GM21447 (cell line): ENCODE measurements around the gene NOL4L.

Source experiments
- ATAC-seq: cut with Tn5 transposase; IDR thresholded peaks from one replicate; pipeline ENCODE4 v1.9.1; 2021; ENCODE audit not compliant: unreplicated experiment

NOL4L gene, protein sequence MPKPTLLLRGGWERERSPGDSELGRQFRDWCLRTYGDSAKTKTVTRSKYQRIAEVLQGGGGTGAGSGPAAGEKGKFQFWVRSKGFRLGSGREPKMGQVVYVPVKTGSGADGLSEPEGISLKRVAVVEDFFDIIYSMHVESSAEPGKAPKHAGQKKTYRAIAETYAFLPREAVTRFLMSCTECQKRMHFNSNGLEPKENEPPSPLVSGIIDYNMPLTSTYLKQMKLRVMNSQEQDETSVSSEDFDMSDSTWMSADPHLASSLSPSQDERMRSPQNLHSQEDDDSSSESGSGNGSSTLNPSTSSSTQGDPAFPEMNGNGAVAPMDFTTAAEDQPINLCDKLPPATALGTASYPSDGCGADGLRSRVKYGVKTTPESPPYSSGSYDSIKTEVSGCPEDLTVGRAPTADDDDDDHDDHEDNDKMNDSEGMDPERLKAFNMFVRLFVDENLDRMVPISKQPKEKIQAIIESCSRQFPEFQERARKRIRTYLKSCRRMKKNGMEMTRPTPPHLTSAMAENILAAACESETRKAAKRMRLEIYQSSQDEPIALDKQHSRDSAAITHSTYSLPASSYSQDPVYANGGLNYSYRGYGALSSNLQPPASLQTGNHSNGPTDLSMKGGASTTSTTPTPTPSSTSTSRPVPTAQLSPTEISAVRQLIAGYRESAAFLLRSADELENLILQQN

DNA sequence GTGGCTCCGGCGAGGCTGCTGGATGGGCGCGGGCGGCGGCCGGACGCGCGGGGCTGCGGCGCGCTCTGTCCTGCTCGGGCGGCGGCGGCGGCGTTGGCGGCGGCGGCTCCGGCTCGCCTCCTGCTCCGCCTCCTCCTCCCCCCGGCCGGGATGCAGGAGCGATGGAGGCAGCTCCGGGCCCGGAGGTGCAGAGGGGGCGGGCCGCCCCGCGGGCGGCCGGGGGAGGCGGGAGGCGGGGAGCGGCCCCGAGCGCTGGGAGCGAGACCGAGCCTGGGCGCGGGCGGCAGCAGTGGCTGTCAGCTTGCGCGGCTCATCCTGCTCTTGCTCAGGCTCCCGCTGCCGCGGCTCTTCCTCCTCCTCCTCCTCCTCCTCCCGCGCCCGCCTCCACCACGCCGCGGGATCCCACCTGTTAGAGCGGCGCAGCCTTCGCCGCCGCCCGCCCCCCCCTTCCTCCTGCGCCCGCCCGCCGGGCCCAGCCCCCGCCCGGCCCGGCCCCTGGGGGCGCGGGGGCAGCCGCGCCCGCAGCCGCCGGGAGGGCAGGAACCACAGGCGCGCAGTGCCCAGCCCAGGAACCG, at the start of gene NOL4L:
Gene NOL4L (minus strand): TSS at position 323 of the 575 bp plus-strand sequence. CDS start 443 bp downstream, outside the sequence.
- no peak for ATAC-seq

DNA sequence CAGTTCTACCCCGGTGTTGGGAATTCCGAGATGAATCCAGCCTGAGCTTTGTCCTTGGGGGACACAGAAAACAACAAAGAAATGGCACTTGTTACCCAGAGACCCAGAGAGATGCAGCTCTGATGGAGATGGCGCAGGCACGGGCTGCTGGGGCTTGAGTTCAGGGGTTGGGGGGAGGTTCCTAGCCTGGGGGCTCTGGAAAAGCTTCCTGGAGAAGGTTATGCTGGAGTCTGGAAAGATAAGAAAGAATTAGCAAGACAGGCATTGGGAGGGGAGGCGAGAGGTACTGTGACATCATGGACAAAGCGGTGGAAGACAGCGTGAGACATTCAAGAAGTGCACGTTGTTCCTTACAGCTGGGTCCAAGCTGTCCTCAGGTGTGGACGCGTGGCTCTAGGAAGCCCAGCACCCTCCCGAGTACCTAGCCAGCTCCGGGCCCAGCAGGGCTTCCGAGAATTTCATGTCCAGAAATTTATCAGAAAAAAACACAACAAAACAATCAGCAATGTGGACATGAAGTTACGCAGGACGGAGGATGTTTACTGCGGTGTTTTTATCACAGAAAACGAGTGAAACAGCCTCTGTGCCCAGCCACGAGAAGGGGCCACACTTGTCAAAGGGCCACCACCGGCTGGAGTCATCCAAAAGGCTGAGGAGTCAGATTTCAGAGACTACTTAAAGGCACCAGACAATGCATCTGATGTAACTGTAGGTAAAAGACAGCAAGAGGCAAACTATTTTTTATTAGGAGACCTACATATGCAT, 49.1 kb upstream of the NOL4L start:
- ATAC-seq = no peak

DNA sequence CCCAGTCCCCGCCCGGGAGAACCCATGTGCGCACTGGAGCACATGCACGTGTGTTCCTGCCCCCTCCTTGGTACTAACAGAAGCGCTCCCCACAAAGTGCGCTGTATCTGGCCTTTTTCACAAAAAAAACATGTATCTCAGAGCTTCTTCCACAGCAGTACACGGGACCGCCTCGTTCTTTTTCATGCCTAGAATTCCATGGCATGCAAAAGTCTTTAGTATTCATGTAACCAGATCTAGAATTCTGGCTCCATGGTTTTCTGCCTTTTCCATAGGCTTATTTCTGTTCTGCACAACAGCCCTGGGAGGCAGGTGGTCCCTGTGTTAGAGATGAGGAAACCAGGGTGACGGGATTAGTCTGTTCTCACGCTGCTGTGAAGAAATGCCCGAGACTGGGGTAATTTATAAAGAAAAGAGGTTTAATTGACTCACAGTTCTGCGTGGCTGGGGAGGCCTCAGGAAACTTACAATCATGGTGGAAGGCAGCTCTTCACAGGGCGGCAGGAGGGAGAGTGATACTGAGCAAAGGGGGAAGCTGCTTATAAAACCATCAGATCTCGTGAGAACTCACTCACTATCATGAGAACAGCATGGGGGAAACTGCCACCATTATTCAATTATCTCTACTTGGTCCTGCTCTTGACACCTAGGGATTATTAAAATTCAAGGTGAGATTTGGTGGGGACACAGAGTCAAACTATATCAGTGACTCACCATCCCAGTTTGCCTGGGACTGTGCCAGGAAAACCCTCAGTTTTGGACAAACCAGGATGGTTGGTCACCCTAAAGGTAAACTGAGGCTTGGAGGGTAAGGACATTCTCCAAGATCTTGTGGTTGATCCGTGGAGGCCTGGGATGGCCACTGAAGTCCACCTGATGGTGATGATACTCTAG, 47.6 kb upstream of the NOL4L start:
- no peak for ATAC-seq

DNA sequence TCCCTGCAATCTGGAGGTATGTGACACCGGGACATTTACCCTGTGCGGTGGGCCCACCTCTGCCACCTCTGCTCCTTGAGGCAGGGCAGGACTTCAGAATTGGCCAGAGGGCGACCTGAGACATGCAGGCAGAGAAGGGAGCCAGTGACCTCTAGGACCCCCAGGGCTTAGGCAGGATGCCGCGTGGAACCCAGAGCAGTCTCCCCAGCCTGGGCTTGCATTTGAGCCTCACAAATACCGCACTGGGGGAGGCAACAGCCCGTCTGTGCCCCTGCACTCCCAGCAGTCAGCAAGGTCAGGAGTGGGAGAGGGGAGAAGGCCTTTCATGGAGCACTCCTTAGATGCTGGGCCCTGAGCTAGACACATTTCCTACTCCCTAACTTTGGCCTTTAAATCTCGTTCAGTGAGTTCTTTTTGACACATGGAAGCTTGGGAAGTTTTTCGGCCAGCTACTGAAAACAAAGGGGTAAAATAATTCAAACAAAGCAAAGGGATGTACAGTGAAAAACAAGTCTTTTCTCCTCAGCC, 46.9 kb upstream of the NOL4L start:
- no peak for ATAC-seq

DNA sequence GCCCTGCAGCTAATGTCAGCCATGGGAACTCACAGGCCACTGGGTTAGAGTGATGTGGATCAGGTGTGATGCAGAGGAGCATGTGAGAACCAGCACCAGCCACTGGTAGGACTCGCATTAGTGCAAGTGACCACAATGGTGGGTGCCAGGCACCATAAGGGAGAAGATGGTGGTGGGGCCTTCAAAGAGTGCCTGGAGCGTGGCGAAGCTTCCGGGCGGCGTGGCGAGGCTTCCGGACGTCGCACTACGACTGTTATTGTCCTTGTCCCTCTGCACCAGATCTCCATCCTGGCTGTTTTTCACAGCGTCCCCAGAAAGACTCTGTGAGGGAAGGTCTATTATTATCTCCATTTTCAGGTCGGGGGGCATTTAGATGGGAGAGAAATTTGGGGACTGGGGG, 44.7 kb upstream of the NOL4L start:
- no peak for ATAC-seq

DNA sequence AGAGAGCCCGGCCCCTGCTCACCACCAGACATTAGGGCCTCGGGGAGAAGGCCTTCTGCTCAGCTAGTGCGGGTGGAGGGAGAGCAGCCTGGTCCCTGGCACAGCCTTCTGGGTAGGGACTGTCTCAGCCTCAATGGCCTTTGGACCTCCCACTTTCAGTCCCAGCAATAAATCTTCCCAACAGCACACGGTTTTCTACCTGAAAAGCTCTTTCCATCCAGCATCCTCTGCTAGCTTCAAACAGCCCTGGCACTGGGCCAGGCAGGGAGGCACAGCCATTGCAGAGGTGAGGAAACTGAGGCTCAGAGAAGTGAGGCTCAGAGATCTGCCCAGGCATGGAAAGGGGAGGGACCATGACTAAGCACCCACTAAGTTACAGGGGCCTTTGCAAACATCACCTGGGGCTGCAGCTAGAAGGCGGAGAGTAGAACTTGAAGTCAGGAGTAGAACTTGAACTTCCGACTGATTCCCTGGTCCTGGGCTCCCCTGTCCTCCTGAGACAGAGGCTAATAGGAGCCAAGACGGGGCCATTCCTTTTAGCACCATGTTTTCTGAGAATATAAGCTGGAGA, 43.9 kb upstream of the NOL4L start:
- ATAC-seq = no peak

DNA sequence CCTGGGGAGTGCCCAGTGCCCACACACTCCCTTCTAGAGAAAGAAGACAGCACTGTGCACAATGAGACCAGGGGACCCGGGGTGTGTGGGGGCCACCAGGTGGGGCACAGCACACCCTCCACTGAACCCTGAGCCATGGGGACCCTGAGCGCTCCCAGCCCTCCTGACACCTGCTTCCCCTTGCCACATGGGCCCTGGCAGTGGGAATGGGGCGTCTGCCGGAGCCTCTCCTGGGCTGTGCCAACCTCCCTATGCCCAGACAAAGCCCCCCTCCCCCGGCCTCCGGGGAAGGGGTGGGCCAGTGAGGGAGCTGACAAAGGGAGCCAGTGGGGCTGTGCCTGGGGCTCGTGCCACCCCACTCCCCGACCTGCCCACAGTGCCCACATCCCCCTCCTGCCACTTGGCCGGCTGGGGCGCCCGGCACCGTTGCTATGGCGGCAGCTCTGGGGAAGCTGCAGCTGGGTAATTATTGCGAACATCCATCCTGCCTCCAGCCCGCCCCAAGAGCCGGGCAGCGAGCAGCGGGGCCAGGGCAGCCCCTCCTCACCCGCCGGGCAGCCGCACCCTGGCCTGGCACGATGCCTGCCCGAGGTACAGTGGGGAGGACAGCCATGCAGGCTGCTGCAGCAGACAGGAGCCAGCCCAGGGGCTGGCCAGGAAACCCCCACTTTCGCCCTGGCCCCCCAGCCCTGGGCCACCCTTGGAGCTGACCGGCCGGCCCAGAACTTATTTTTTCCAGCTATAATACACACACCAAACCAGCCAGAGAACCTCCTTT, 41.9 kb upstream of the NOL4L start:
- no peak for ATAC-seq

DNA sequence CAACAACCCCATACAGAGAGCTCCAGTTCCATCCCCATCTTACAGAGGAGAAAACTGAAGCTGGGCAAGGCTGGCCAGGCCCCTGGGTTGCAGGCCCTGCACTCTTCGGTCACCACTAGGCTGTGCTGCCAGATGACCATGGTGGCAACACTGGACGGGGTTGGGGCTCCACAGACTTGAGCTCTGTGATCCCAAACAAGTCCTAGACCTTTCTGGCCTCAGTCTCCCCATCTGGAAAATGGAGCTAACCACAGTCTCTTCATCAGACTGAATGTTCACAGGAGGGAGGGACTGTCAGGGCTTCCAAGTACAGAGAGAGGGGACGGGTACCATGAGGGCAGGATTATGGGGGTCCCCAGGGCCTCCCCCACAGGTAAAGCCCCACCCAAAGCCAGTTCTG, 41.3 kb upstream of the NOL4L start:
- no peak for ATAC-seq

DNA sequence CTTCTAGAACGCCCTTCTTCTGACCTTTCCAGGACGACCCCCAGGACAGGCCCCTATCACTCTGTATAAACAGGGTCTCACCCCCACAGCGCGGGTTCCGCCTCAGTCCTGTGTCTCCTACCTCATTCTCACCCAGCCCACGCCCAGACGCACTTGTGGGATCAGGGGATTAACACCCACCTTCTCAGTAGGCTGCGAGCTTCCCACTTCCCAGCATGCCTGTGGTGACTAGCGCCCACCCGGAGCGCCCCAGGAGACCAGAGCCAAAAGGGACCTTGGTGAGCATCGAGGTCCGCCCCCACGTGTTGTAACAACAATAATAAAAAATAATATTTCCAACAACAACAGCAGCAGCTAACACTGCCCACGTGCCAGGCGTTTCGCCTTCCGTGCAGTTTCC, 40.9 kb upstream of the NOL4L start:
- no peak for ATAC-seq

DNA sequence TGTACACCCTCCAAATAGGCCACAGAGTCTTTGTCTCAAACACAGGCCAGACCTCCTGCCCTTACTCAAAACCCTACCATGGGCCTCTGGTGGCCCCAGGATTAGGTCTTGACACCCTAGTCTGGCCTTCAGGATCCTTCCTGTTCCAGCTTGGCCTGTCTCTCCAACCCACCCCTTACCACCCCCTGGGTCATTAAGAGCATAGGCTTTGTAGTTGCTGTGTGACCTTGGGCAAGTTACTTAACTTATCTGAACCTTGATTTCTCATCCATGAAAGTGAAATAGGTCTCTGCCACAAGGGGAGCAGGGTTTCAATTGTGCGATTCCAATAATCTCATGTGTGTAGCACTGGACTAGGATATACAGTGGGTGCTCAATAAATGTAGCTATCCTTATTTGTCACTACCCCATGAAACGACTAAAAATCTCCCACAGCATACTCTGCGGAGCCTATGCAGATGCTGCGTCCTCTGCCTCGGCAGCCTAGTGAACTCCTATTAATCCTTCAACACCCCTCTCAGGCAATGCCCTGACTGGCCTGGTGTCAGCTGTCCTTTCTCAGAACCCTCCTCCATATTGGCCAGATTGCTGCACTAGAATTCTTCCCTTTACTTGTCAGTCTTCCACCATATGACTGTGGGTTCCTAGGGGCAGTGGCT, 39.7 kb upstream of the NOL4L start:
- ATAC-seq = no peak

DNA sequence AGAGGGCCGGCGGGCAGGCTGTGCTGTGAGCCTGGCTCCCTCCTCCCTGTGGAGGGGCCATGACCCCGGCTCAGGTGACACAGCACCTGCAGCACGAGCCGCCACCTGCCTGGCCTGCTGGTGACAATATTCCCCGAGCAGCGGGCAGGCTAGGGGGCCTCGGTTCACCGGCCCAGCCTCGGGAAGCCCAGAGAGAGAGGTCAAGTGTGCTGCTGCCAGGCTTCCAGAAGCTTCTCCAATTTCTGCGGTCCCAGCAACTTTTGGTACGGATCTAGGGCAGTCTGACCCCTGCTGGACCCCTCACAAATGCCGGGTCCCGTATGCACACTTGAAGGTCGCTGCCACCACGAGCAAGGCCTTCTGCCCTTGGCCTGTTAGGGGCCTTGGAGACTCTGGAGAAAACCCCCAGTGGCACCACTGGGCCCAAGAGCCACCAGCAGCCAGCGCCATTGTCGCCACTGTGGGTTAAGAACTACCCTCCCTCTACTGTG, 38.6 kb upstream of the NOL4L start:
- ATAC-seq = no peak

DNA sequence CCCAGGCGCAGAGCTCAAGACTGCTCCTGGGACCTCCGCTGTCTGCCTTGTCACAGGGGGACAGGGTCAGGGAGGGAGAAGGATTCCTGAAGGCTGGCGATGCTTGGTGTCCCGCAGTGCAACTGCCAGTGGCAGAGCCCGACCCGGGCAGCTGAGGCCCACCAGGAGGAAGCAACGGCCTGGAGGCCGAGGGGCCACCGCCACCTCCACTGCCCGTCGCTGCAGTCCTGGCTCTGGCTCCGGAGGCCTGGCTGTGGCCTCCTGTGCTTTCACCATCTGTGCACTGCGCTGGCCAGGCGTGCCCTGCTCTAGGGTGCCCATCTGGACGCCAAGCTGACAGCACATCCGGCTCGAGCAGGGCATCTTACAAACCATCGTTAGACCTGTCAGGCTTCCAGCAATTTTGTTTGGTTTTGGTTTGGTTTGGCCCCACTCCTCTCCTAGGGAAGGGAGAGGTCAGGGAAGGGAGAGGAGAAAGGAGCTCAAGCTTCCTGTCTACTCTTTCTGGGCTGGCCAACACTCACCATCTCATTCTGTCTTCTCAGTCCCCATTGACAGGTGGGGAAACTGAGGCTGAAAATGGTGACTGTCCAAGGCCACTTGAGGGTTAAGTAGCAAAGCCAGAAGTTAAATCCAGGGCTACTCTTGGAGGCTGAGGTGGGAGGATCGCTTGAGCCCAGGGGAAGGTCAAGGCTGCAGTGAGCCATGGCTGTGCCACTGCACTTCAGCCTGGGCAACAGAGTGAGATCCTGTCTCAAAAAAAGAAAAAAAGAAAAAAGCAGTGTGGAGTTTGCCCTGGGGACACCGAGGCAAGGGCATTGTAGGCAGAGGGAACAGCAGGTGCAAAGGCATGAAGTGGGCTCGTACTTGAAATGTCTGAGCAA, 37.7 kb upstream of the NOL4L start:
- ATAC-seq = no peak

DNA sequence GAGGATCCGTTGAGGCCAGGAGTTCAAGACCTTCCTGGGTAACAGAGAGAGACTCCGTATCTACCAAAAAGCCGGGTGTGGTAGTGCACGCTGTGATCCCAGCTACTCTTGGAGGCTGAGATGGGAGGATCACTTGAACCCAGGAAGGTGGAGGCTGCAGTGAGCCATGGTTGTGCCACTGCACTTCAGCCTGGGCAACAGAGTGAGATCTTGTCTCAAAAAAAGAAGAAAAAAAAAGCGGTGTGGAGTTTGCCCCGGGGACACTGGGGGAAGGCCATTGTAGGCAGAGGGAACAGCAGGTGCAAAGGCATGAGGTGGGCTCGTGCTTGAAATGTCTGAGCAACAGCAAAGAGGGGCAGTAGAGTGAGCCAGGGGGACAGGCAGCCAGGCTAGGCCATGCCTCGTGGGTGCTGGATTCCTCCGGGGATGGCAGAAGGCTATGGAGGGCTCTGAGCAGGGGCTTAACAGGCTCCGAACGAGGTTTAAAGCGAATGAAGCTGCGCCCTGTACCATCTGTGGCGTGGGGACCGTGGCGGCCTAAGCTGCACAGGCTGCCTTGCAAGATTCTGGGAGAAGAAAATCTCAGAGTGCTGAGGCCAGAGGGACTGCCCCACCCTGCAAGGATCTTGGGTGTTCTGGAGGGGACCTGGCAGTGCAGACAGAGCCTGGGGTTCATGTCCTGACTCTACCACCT, 36.9 kb upstream of the NOL4L start:
- no peak for ATAC-seq

DNA sequence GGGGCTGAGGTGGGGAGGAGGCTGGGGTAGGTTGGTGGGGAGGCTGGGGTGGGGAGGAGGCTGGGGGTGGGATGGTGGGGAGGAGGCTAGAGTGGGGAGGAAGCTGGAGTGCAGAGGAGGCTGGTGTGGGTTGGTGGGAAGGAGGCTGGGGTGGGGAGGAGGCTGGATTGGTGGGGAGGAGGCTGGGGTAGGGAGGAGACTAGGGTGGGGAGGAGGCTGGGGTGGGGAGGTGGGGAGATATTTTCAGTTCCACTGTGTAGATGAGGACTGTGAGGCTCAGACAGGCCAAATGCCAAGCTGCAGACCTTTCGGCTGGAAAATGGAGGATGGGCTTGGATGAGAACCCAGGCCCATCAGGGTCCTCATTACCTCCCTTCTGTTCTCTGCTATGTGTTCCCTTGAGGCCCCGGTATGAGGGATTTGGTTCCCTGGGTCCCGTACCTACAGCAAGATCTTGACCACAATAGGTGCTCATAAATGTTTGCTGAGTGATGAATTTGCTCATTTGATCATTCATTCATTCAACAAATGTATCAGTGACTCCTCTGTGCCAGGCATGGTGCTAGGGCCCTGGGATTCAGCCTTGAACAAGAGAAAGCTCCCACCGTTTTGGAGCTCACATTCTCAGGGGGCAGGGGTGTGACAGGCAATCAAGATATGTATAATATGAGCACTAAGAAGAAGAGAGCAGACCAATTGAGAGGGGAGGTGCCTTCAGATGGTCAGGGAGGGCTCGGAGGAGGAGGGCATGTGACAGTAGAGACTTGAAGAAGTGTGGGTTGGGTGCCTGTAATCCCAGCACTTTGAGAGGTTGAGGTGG, 36.1 kb upstream of the NOL4L start:
- ATAC-seq = no peak

DNA sequence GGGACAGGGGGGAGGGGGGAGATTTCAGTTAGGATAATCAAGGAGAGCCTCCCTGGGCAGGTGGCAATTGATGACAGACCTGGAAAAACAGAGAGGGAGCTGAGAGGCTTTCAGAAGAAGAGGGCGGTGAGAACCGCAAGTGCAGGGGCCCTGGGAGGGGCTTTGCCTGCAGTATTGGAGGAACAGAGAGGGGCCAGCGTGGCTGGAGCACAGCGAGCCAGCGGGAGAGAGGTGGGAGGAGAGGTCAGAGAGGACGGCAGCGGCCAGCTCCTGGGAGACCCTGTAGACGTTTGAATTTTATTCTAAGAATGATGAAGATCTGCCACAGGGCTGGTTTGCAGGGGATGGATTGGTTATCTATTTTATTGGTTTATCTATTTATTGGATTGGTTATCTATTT, 34.5 kb upstream of the NOL4L start:
- ATAC-seq = no peak

DNA sequence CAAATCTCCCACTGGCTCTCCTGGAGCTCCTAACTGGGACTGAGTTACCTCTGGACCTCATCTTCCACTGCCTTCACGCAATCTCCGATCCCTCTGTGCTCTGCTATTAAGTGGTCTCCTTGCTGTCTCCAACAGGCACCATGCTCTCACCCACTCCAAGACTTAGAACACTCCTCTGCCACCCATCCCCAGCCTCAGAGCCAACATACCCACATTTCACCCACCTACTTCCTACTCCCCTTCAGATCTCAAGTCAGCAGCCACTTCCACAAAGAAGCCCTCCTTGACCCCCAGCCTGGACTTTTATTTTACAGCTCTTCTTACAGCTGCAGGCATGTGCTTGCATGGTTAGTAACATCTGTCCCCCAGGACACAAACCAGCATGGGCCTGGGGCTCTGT, 29.6 kb upstream of the NOL4L start:
- no peak for ATAC-seq
